RWPE2 (cell line): ENCODE results near the gene SLC1A7.

ENCODE experiments used
- ATAC-seq: fragments of 200-7000 bp; cut with Tn5 transposase; 3 replicates; pipeline ENCODE4 v1.9.1; 2021; ENCODE audit warnings: low read depth
- DNase-seq: peaks from one replicate; pipeline ENCODE4 v3.0.0-alpha.2; 2020; ENCODE audit warnings: low spot score
- H3K27ac ChIP-seq: fragments of 450-650 bp; 2 replicates; pipeline ENCODE4 v1.5.1; 2017; ENCODE audit warnings: mild to moderate bottlenecking; ENCODE audit not compliant: poor library complexity, severe bottlenecking
- H3K27me3 ChIP-seq: fragments of 250-450 bp; sonication (Bioruptor Pico); 2 replicates; pipeline ENCODE4 v1.5.1; 2021; ENCODE audit warnings: mild to moderate bottlenecking, moderate library complexity; ENCODE audit not compliant: insufficient read depth, poor library complexity, severe bottlenecking
- H3K36me3 ChIP-seq: fragments of 250-450 bp; sonication (Bioruptor Pico); 2 replicates; pipeline ENCODE4 v1.5.1; 2020; ENCODE audit warnings: low read depth, mild to moderate bottlenecking, moderate library complexity
- H3K4me1 ChIP-seq: fragments of 250-450 bp; sonication (Bioruptor Pico); 2 replicates; pipeline ENCODE4 v1.5.1; 2021; ENCODE audit warnings: mild to moderate bottlenecking, moderate library complexity; ENCODE audit not compliant: insufficient read depth, poor library complexity, severe bottlenecking
- H3K4me3 ChIP-seq: fragments of 250-450 bp; sonication (Bioruptor Pico); 2 replicates; pipeline ENCODE4 v1.5.1; 2021; ENCODE audit warnings: mild to moderate bottlenecking, moderate library complexity; ENCODE audit not compliant: severe bottlenecking
- H3K9me3 ChIP-seq: fragments of 250-450 bp; sonication (Bioruptor Pico); 2 replicates; pipeline ENCODE4 v1.5.1; 2021; ENCODE audit warnings: mild to moderate bottlenecking, moderate library complexity; ENCODE audit not compliant: severe bottlenecking
- TF ChIP-seq, protein P1 (sequence below): fragments of 450-650 bp; IDR thresholded peaks from one replicate; pipeline ENCODE4 v1.5.1; 2017; ENCODE audit warnings: mild to moderate bottlenecking, moderate library complexity; ENCODE audit not compliant: poor library complexity, severe bottlenecking

SLC1A7 gene

GRCh38 chr1:53141487-53142055 is 867 bp downstream of the SLC1A7 start:
- Histone ChIP-seq H3K4me3 (no peak overlapping the region), H3K27me3 (no peaks in the 10 kb centered on the region), H3K36me3 (no peaks in the 10 kb centered on the region), H3K9me3 (peaks cover 8% of the 10 kb centered on the region), H3K4me1 (peaks cover 12% of the 10 kb centered on the region), H3K27ac (no peak overlapping the region)
- ATAC-seq, result no peak
- TF ChIP-seq, protein P1, sequence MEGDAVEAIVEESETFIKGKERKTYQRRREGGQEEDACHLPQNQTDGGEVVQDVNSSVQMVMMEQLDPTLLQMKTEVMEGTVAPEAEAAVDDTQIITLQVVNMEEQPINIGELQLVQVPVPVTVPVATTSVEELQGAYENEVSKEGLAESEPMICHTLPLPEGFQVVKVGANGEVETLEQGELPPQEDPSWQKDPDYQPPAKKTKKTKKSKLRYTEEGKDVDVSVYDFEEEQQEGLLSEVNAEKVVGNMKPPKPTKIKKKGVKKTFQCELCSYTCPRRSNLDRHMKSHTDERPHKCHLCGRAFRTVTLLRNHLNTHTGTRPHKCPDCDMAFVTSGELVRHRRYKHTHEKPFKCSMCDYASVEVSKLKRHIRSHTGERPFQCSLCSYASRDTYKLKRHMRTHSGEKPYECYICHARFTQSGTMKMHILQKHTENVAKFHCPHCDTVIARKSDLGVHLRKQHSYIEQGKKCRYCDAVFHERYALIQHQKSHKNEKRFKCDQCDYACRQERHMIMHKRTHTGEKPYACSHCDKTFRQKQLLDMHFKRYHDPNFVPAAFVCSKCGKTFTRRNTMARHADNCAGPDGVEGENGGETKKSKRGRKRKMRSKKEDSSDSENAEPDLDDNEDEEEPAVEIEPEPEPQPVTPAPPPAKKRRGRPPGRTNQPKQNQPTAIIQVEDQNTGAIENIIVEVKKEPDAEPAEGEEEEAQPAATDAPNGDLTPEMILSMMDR, result no peak
- DNase-seq, result no peak

GRCh38 chr1:53140451-53140850 is 2.0 kb downstream of the SLC1A7 start:
- DNase-seq (no peak), ATAC-seq (no peak)
- no peaks in the 10 kb centered on the region for H3K27me3 ChIP-seq
- no peak overlapping the region for H3K4me3 ChIP-seq
- H3K9me3 ChIP-seq, result peaks cover 8% of the 10 kb centered on the region
- TF ChIP-seq, protein P1, result no peak
- H3K4me1 ChIP-seq, result peaks cover 2% of the 10 kb centered on the region
- no peaks in the 10 kb centered on the region for H3K36me3 ChIP-seq
- no peak overlapping the region for H3K27ac ChIP-seq

GRCh38 chr1:53139951-53140361 is 2.5 kb downstream of the SLC1A7 start:
- no peak for DNase-seq

GRCh38 chr1:53138991-53139884 is 3.2 kb downstream of the SLC1A7 start:
- Histone ChIP-seq H3K27ac (no peak overlapping the region), H3K4me3 (no peak overlapping the region), H3K4me1 (no peaks in the 10 kb centered on the region), H3K27me3 (no peaks in the 10 kb centered on the region), H3K36me3 (no peaks in the 10 kb centered on the region), H3K9me3 (peaks cover 8% of the 10 kb centered on the region)
- DNase-seq, result no peak
- TF ChIP-seq, protein P1, result no peak
- ATAC-seq, result no peak

More at GRCh38 chr1:53139951-53140361, 2.5 kb downstream of the SLC1A7 start:
- peak; percentile 41; the same call in 1 of the 3 replicates for ATAC-seq
- Histone ChIP-seq H3K4me1 (no peaks in the 10 kb centered on the region), H3K9me3 (peaks cover 8% of the 10 kb centered on the region), H3K36me3 (no peaks in the 10 kb centered on the region), H3K27ac (no peak overlapping the region), H3K27me3 (no peaks in the 10 kb centered on the region), H3K4me3 (no peak overlapping the region)
- TF ChIP-seq, protein P1, result no peak
